ENCODE results near the gene SLC25A21.
A peak's percentile ranks its signal among the peaks of the same experiment; 100 is the strongest.
"Not testable (repeated sequence)": the region's sequence is repeated elsewhere in the genome, so short reads cannot be mapped to it uniquely, and the experiment has no call there.

Gene SLC25A21

DNA sequence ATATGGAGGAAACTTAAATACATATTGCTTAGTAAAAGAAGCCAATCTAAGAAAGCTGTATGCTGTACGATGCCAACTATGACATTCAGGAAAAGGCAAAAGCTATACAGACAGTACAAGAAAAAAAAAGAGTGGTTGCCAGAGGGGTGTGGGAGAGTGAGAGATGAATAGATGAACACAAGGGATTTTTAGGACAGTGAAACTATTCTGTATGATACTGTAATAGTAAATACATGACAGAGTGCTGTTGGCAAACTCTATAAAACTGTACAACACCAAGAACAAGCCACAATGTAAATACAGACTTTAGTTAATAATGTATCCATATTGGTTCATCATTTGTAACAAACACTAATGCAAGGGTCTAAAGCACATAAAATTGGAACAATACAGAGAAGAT, 14.5 kb upstream of the SLC25A21 start:
- no peak for DNase-seq (ENCODE audit: low spot score)

DNA sequence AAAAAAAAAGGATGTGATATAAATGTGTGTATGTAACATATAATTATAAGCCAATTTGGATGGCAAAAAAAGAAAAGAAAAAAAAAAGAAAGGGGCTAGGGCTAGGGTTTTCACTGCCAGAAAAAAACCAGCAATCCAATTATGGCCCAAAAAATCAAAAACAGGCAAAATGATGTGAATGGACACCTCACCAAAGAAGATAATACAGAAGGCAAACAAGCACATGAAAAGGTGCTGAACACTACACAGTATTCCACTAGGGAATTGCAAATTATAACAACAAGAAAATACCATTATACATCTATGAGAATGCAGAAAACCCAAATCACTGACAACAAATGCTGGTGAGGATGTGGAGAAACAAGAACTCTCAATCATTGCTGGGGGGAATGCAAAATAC, 13.3 kb upstream of the SLC25A21 start:
- no peak for DNase-seq (ENCODE audit: low spot score)

DNA sequence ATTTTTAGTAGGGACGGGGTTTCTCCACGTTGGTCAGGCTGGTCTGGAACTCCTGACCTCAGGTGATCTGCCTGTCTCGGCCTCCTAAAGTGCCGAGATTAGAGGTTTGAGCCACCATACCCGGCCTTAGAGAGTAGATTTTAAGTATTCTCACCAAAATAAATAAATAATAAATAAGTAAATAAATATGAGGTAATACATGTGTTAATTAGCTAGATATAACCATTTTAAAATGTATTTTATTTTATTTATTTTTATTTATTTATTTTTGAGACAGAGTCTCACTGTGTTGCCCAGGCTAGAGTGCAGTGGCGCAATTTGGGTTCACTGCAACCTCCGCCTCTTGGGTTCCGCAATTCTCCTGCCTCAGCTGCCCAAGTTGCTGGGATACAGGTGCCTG, 12.1 kb upstream of the SLC25A21 start:
- not testable (repeated sequence) for DNase-seq (ENCODE audit: low spot score)

DNA sequence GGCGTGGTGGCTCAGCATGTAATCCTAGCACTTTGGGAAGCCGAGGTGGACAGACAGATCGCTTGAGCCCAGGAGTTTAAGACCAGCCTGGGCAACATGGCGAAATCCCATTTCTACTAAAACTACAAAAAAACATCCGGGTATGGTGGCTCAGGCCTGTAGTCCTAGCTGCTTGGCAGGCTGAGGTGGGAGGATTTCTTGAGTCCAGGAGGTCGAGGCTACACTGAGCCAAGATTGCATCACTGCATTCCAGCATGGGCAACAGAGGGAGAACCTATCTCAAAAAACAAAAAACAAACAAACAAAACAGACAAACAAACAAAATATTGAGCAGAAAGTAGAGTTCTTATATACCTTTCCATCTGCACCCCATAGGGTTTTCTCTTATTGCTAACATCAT, 9.0 kb upstream of the SLC25A21 start:
- no peak for DNase-seq (ENCODE audit: low spot score)

DNA sequence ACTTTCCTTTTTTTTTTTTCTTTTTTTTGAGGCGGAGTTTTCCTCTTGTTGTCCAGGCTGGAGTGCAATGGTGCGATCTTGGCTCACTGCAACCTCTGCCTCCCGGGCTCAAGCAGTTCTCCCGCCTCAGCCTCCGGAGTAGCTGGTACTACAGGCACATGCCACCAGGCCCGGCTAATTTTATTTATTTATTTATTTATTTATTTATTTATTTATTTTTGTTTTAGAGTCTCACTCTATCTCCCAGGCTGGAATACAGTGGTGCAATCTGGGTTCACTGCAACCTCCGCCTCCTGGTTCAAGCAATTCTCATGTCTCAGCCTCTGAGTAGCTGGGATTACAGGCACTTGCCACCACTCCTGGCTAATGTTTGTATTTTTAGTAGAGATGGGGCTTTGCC, 8.5 kb upstream of the SLC25A21 start:
- not testable (repeated sequence) for DNase-seq (ENCODE audit: low spot score)

DNA sequence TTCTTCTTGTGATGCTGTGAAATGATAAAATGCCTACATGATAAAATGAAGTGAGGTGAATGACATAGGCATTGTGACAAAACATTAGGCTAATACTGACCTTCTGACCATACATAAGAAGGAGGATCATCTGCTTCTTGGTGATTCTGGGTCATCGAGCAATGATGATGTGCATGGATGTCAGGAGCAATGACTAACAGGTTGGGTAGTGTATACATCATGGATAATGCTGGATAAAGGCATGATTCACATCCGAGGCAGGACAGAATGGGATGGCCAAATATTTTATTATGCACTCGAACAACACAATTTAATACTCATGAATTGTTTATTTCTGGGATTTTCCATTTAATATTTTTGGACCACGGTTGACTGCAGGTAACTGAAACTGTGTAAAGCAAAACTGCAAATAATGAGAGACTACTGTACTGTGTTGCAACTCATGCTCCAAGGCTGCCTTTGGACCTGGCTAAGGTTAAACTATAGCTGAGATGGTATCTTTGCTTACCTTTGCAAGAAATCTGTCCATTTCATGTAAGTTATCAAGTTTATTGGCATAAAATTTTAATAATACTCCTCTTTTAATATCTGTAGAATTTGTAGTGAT, 7.6 kb upstream of the SLC25A21 start:
- DNase-seq (ENCODE audit: low spot score) = no peak

DNA sequence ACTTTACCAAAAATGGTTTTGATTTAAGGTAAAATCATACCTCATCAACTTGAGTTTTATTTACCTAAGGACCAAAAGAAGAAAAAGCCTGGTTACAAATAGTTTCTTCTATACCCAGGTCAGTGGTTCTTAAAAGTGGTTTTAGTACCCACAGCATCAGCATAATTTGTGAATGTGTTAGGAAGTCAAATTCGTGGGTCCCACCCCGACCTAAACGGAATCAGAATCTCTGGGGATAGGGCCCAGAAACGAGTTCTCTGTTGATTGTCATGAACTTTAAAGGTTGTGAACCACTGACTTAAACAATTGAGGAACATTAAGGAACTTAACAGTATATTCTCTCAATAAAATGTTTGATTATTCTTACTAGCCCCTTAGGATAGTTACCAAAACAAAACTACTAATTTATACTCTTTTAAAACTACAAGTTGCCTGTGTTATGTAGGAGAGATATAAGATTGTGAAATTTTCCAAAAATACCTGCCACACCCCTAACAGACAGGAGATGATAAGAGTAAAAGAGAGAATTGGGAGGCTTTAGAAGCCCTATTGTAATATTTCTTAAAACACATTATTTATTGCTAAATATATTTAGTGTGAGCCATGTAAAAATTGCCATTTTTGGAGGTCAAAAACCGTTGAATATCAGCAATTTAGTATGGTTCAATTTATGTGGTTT, 669 bp upstream of the SLC25A21 start:
- DNase-seq (ENCODE audit: low spot score) = no peak

DNA sequence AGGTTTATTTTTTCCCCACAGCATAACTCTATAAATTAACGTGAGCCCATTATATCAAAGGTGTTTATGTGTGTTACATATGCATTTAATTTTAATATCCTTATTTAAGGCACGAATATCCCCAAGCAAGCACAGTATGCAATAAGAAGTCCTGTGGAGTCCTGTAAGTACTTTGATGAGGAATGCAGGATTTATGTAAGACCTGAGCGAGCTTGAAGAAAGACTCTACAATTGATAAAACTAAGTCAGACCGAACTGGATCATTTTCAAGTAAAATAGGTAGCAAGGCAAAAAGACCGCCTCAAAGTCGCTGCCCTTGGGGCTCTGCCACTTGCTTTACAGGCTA, 755 bp downstream of the SLC25A21 start:
- no peak for DNase-seq (ENCODE audit: low spot score)

DNA sequence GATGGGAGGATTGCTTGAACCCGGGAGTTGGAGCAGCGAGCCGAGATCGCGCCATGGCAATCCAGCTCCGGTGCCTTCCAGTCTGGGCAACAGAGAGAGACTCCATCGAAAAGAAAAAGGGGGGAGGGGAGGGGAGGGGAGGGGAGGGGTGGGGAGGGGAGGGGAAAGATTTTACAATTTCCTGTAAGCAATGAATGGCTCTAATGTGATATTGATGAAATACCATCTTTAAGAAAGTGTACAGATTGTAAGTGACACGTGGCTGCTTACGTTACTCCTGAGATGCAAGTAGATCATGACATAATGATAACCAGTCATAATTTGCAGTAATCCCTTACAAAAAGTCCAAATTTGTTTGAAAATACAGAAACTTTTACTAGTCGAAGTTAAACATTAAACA, 1.4 kb downstream of the SLC25A21 start:
- DNase-seq (ENCODE audit: low spot score) = no peak

DNA sequence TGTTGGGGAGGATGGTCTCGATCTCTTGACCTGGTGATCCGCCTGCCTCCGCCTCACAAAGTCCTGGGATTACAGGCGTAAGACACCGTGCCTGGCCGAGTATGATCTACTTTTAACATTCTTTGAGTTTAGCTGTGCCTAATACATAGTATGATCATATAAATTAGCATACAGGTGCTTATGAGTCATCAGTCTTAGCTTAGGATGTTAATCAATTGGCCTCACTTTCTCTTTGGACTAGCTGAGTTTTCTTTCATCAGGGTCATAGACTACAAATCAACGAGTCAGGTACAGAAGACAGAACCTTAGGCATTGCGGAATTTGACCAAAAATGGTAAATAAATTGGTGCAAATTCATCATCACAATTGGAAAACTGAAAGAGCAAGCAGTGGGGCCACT, 2.2 kb downstream of the SLC25A21 start:
- DNase-seq (ENCODE audit: low spot score) = no peak

DNA sequence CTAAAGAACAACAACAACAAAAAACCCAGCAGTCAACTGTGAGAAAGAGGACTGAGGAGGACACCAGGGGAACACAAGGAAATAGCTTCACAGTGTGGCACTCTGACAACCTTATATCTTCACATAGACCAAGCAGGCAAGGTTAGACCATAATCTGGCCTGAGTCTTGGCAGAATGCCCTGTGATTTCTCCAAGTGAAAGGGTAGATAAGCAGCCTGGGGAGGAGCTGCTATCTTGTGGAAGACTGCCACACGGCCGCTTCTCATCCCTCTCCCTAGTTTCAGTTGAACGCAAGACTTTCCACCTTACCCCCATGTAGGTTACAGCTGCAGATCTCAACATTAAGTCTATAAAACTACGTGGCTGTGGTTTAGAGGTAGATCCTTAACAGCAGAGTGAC, 3.7 kb downstream of the SLC25A21 start:
- DNase-seq (ENCODE audit: low spot score) = no peak

DNA sequence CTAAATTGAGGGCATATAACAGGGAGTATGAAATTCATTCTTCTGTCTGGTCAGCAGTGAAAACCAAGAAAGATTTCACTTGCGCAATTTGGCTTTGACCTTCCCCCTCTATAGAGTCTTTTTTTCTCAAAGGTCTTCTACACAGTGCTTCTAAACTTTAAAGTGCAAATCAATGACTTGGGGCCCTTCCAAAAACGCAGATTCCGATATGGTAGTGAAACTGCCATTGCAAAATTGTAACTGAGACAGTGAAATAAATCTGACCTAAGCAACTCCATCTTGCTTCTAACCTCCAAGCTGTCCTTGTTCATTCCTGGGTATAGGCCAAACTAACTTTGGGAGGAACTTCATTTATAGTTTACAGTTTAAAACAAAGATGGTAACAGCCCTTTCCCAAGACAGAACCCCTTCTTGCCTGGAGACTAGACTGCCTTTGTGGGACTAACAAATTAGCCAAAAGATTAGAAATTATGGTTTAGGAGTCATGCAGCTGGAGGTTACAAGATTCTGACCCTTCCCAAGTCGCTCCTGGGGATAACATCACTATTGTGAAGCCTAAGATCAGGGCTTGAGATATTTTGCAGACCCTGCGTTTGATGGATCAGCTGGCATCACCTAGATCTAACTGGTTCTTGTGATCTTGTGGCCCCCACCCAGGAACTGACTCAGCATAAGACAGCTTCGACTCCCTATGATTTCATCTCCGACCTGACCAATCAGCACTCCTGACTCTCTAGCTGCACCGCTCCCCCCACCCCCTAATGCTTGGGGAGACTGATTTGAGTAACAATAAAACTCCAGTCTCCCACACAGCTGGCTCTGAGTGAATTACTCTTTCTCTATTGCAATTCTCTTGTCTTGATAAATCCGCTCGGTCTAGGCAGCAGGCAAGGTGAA, 5.0 kb downstream of the SLC25A21 start:
- no peak for DNase-seq (ENCODE audit: low spot score)

DNA sequence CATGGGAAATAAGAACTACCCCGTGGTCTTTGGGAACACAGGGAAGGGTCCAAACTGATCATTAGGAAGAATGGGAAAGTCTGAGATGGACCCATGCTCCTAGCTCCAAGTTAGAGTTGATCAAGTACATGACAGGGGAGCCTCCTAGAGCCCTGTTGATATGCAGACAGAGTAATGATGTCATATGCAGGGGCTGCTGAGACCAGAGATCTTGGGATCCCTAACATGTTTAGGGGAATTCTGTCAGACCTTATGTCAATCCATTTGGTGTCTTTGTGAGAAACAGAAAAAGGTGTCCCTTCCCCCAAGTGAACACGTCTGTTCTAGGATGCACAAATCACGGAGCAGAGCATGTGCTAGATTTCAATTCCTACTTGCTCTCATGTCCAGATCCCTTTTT, 6.6 kb downstream of the SLC25A21 start:
- no peak for DNase-seq (ENCODE audit: low spot score)

DNA sequence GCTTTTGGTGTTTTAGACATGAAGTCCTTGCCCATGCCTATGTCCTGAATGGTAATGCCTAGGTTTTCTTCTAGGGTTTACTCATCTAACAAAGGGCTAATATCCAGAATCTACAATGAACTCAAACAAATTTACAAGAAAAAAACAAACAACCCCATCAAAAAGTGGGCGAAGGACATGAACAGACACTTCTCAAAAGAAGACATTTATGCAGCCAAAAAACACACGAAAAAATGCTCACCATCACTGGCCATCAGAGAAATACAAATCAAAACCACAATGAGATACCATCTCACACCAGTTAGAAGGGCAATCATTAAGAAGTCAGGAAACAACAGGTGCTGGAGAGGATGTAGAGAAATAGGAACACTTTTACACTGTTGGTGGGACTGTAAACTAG, 10.1 kb downstream of the SLC25A21 start:
- DNase-seq (ENCODE audit: low spot score) = not testable (repeated sequence)

DNA sequence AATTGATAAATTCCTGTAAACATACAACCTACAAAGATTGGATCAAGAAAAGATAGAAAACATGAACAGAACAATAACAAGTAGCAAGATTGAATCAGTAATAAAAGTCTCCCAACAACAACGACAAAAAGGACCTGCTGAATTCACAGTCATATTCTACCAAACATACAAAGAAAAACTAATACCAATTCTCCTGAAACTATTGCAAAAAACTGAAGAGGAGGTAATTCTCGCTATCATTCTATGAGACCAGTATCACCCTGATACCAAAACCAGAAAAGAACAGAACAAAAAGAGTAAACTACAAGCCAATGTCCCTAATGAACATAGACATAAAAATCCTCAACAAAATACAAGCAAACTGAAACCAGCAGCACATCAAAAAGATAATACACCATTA, 14.4 kb downstream of the SLC25A21 start:
- DNase-seq (ENCODE audit: low spot score) = no peak

DNA sequence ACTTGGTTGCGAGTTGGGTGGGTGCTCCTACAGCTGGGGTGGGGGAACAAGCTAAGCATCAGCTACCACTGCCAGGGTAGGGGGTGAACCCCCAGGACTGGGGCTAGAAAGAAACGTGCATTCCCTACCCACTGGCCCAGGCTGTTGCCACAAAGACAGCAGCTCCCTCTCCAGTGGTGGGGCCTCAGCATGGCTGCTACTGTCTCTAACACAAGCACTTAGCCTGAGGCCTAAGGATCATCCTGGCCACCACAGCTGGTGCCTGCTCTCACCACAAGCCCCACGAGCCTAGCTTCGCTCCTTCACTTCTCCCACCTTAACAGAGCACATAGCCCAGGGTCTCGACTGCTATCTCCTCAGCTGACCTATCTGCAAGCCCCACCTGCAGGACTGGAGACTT, 18.9 kb downstream of the SLC25A21 start:
- DNase-seq (ENCODE audit: low spot score) = no peak

DNA sequence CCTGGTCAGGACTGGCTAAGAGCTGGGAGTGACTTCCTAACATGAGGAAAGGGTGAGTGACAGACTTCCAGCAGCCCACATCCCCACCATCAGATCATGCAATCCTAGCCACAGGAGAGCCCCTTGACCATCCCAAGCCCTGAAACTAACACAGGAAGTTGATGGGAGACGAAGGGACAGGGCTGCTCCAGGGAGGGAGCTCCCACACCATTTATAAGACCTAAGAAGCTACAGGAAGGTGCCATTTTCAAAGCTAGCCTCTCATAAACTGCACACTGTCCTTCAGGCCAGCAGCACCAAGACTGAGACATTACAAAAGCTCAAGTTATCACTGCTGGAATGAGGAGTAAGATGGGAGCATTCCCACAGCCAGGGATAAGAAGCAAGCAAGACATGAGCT, 19.4 kb downstream of the SLC25A21 start:
- DNase-seq (ENCODE audit: low spot score) = no peak

DNA sequence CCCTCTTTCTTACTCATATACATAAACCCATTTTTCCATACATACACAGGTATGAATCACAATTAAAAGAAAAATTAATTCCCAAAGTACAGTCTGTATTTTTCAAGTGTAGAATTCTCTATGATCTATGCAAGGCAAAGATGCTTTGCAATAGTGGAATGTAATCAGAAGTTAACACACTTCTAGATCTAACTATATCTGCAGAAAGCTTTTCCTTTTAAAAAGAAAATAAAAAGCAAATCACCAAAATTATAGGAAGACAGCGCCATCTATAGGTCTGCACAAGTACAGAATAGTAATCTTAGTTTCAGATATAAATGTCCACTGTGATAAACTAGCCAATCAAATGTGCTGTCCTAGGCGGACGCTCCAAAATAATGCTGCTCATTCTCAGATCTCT, 22.0 kb downstream of the SLC25A21 start:
- DNase-seq (ENCODE audit: low spot score) = peak; percentile 6

DNA sequence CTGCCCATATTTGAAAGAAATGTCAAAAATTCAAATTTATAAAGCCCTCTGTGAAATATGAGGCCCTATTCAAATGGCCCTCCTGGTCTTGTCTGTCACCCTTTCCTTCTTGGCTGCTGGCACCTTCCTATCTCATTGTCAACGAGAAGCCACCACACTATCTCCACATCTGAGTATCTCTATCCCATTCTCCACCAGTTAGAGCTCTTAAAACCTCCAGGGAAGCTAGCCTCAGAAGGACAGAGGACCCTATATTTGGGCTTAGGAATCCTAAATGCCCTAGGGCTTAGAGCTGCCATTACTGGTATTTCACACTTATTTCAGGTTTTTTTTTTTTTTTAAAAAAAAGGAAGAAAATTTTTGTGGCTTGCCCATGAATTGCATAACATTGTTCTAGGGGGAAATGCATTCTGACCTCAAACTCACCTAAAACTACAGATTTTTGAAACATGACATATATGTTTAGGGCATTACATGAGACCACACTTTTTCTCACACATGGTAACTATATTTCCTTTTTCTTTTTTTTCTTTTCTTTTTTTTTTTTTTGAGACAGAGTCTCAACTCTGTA, 25.0 kb downstream of the SLC25A21 start:
- no peak for DNase-seq (ENCODE audit: low spot score)

DNA sequence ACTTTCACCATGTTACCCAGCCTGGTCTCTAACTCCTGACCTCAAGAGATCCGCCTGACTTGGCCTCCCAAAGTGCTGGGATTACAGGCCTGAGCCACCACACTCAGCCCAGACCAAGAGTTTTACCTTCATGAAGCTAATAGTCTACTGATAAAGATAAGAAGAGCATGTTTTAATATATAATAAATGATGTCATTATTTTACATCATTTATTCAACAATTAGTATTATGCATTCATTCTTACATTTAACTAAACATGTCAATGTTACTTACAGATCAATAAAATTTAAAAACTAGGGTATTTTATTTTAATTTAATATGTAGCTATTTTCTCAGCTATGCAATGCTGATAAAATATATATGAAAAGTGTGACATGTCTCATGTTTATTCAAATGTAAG, 26.0 kb downstream of the SLC25A21 start:
- DNase-seq (ENCODE audit: low spot score) = not testable (repeated sequence)

DNA sequence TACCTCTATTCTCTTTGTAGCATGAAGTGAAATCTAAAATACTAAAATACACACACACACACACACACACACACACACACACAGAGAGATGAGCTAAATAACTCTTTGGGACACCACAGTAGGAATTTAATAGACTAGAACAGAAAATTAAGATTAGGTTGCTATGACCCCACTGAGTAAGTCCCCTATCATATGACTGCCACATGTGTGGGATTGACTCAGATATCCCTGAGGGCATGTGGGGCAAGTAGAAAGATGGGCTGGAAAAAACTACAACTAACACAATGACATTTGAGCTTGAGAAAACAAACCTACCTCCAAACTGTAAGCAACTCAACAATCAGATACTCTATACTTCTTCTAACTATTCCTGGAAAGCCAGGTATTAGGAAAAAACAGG, 27.0 kb downstream of the SLC25A21 start:
- no peak for DNase-seq (ENCODE audit: low spot score)

DNA sequence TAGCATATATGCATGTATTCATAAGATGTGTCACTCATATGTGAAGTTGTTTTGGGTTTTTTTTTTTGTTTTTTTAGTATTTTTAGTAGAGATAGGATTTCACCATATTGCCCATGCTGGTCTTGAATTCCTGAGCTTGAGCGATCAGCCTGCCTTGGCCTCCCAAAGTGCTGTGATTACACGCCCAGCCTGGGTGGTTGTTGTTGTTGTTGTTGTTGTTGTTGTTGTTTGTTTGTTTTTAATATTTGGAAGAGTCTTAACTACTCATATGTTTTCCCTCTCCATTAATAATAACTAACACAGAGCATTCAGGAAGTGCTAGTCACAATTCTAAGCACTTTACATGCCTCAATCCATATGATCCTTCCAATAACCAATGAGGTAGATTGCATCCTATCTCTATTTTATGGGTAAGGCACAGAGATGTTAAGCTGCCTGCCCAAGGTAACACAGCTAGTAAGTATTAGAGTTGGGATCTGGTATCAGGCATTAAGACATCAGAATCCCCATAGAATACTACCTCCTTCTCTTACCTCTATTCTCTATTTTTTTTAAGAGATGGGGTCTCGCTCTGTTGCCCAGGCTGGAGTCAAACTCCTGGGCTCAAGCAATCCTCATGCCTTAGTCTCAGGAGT, 27.6 kb downstream of the SLC25A21 start:
- DNase-seq (ENCODE audit: low spot score) = no peak

All from cerebellar cortex (tissue), 1 donor.